Measurements from ENCODE around the gene CEPT1.

The CEPT1 gene

GRCh38 chr1:111223126-111223685, 83.2 kb downstream of the CEPT1 start:
- Histone ChIP-seq H3K4me1 (peaks cover 0 to 21% (median 13%) of the 10 kb centered on the region in 4 donors), H3K27ac (no peak overlapping the region), H3K36me3 (no peaks in the 10 kb centered on the region), H3K27me3 (no peaks in the 10 kb centered on the region), H3K9me3 (no peaks in the 10 kb centered on the region), H3K4me3 (no peak overlapping the region)
- no peak for DNase-seq
- intact Hi-C loops (cut with DNase I; ENCODE audit: low total_unique reads), result loop anchor here (5.0 kb wide), 1 partner anchor 179 kb away; no protein-coding TSS in a partner anchor
- TF ChIP-seq CTCF (IDR thresholded peaks at IDR 0.05), result peak in 1 of 2 experiments; percentile 1

DNA sequence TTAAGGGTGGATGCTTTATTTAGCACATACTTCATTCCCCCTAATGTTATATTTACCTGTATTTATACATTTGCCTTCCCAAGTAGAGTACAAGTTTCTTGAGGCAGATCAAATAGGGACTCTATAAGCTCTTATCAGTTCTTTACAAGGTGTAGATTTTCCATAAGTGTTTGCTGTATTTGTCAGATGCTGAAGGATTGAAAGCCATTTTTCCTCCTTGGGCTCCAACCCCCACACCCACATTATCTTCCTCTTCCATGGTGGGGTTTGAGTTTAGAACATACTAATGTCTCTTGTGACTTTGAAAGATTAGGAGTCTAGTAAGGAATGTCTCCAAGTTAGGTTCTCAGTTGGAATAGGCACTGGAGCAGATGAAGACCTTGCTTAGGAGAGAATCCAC, 85.1 kb downstream of the CEPT1 start:
- intact Hi-C loops (cut with DNase I; ENCODE audit: low total_unique reads), result no loop called here

DNA sequence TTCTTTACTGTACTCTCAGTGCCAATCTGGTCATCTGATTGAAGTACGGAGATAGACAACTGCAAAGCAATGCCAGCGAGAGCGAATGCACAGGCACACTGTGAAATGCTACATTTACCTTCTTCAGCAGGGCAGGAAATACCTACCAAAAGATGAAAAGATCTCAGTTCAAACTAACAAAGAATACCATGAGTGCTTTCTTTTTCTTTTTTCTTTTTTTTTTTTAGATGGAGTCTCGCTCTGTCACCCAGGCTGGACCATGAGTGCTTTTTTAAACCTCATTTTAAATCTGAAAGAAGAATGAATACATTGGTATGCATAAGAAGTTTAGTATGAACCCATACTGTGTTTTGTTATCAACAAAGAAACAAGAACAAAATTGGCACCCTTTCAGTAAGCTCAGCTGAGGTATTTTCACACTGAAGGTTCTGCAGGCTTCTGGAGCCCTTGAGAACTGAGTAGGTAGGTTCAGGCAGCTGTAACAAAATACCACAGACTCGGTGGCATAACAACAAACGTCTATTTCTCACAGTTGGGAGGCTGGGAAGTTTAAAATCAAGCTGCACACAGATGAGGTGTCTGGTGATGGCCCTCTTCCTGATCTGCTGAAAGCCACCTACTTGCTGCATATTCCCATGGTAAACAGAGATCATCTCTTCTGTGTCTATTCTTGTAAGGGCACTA, 85.8 kb downstream of the CEPT1 start:
- DNase-seq, result no peak
- intact Hi-C loops (cut with DNase I; ENCODE audit: low total_unique reads), result no loop called here
- no peaks in the 10 kb centered on the region for H3K9me3 ChIP-seq
- H3K4me3 ChIP-seq, result no peak overlapping the region
- no peak for TF ChIP-seq CTCF (IDR thresholded peaks at IDR 0.05)
- H3K27ac ChIP-seq, result no peak overlapping the region
- no peaks in the 10 kb centered on the region for H3K27me3 ChIP-seq
- no peaks in the 10 kb centered on the region for H3K36me3 ChIP-seq
- peaks cover 0 to 30% (median 21%) of the 10 kb centered on the region in 4 donors for H3K4me1 ChIP-seq

More for the DNA sequence above, 85.1 kb downstream of the CEPT1 start:
- Histone ChIP-seq H3K4me1 (peaks cover 0 to 30% (median 21%) of the 10 kb centered on the region in 4 donors), H3K36me3 (no peaks in the 10 kb centered on the region), H3K27me3 (no peaks in the 10 kb centered on the region), H3K4me3 (no peak overlapping the region), H3K27ac (no peak overlapping the region), H3K9me3 (no peaks in the 10 kb centered on the region)
- DNase-seq, result no peak
- no peak for TF ChIP-seq CTCF (IDR thresholded peaks at IDR 0.05)

DNA sequence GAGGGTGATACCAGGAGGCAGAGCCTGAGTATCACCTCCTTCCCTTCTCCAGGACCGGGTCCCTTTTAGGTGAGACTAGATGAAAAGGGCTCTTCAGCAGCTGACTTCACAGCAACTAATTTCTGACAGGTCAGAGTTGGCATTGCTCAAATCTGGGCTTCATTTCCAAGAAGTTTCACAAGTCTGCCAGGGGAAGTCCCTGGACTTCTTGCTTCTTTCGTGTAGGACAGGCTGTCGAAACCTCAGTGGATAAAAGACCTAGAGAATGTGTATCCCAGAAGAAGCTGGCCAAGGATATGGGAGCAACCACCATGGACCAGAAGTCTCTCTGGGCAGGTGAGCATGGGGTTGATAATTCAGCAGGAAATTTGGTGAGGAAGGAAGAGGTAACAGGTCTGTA, 87.4 kb downstream of the CEPT1 start, which contains the start of gene CHI3L2:
CHI3L2 (plus strand) TSS at position 280 of the 400 bp plus-strand sequence; CDS start at position 297, 17 bp downstream.
- H3K4me3 ChIP-seq, result no peak within 1 kb of the TSS
- peak in 1 of 2 donors; percentile 51 for DNase-seq

More for the DNA sequence above, 87.4 kb downstream of the CEPT1 start, which contains the start of gene CHI3L2:
- Histone ChIP-seq H3K27me3 (no peaks in the 10 kb centered on the region), H3K27ac (peak within 1 kb of the TSS; percentile 22 to 53), H3K9me3 (no peaks in the 10 kb centered on the region), H3K4me1 (peaks cover 0 to 27% (median 21%) of the 10 kb centered on the region in 4 donors), H3K36me3 (no peaks in the 10 kb centered on the region)
- intact Hi-C loops (cut with DNase I; ENCODE audit: low total_unique reads), result no loop called here
- TF ChIP-seq CTCF (IDR thresholded peaks at IDR 0.05), result no peak

Data from tibial artery (tissue), 4 donors.